ENCODE results near the gene MYO5A. TPM values are rescaled to one million over a fixed set of nuclear protein-coding genes. Genes with fewer than 3 reads are reported as not detected.

Gene MYO5A
- total and polyA plus RNA-seq, 2 donors (not counting 1 experiment from before 2014, with no cell fraction given): 12.2 to 44.4 TPM

- Mint-ChIP-seq H3K4me1 (no peaks in the 10 kb centered on the region), H3K27me3 (no peaks in the 10 kb centered on the region), H3K4me3 (no peak overlapping the region), H3K9me3 (ENCODE audit: insufficient read depth) (no peaks in the 10 kb centered on the region), H3K27ac (no peak overlapping the region)
- no peak overlapping the region for H3K4me2 ChIP-seq (replicated peaks; ENCODE audit: low read depth, low read length, poor library complexity, severe bottlenecking)
- WGBS (ENCODE audit: insufficient coverage): 92% methylated on average over 2 of the region's 3 CpGs
- H3K4me3 ChIP-seq (ENCODE audit: control extremely low read depth in 1 of 5, extremely low read depth in 1 of 5, insufficient read depth in 1 of 5, low read depth in 2 of 5, low read length in 4 of 5): no peak overlapping the region
- DNase-seq: no peak
- intact Hi-C loops (cut with micrococcal nuclease): no loop called here
- ChIA-PET POLR2A (no interaction called here), CTCF (interaction anchor here (1.2 kb wide), 1 partner anchor 21 kb away, joined by 3 read pairs; no protein-coding TSS in a partner anchor)
- no peak for ATAC-seq (ENCODE audit: low read depth)
- no peak overlapping the region for H2AFZ ChIP-seq (ENCODE audit: insufficient read depth, low read depth, low read length, poor library complexity, severe bottlenecking)
- no peaks in the 10 kb centered on the region for H3K9me3 ChIP-seq (ENCODE audit: control extremely low read depth in 1 of 3, control insufficient read depth in 2 of 3, insufficient read depth in 1 of 3, low read length in 2 of 3)
- no peak for TF ChIP-seq CTCF (IDR thresholded peaks at IDR 0.05)
- TF ChIP-seq EZH2 (IDR thresholded peaks at IDR 0.05; ENCODE audit: borderline replicate concordance, insufficient read depth, low read depth, low read length, poor library complexity, severe bottlenecking): no peak
- no peak overlapping the region for H3K27ac ChIP-seq (ENCODE audit: low read length in 2 of 2)
- H3K4me1 ChIP-seq (ENCODE audit: control insufficient read depth in 2 of 2, insufficient read depth in 2 of 2, low read length in 2 of 2): no peaks in the 10 kb centered on the region
- no peaks in the 10 kb centered on the region for H3K79me2 ChIP-seq (ENCODE audit: control insufficient read depth, insufficient read depth, low read length)
- no peaks in the 10 kb centered on the region for H3K36me3 ChIP-seq (replicated peaks in 1 of 2; ENCODE audit: control extremely low read depth in 1 of 2, control insufficient read depth in 1 of 2, extremely low read depth in 1 of 2, insufficient read depth in 2 of 2, low read length in 1 of 2)
- no peak overlapping the region for H3K9ac ChIP-seq (ENCODE audit: low read length)
- no peaks in the 10 kb centered on the region for H3K27me3 ChIP-seq (replicated peaks in 1 of 4; ENCODE audit: control extremely low read depth in 1 of 4, control insufficient read depth in 3 of 4, insufficient read depth in 4 of 4, low read length in 3 of 4)
- H4K20me1 ChIP-seq (ENCODE audit: control insufficient read depth, insufficient read depth, low read length, poor library complexity, severe bottlenecking): no peaks in the 10 kb centered on the region
These were observed 250.5 kb downstream of the MYO5A start for GRCh38 chr15:52278135-52278534.

- no peaks in the 10 kb centered on the region for H3K9me3 Mint-ChIP-seq (ENCODE audit: insufficient read depth)
- Histone ChIP-seq H2AFZ (ENCODE audit: insufficient read depth, low read depth, low read length, poor library complexity, severe bottlenecking) (no peak overlapping the region), H3K4me3 (ENCODE audit: control extremely low read depth in 1 of 5, extremely low read depth in 1 of 5, insufficient read depth in 1 of 5, low read depth in 2 of 5, low read length in 4 of 5) (no peak overlapping the region), H3K27me3 (replicated peaks in 1 of 4; ENCODE audit: control extremely low read depth in 1 of 4, control insufficient read depth in 3 of 4, insufficient read depth in 4 of 4, low read length in 3 of 4) (no peaks in the 10 kb centered on the region), H3K79me2 (ENCODE audit: control insufficient read depth, insufficient read depth, low read length) (no peaks in the 10 kb centered on the region), H3K9ac (ENCODE audit: low read length) (no peak overlapping the region), H3K9me3 (ENCODE audit: control extremely low read depth in 1 of 3, control insufficient read depth in 2 of 3, insufficient read depth in 1 of 3, low read length in 2 of 3) (no peaks in the 10 kb centered on the region), H3K27ac (ENCODE audit: low read length in 2 of 2) (no peak overlapping the region), H3K4me1 (ENCODE audit: control insufficient read depth in 2 of 2, insufficient read depth in 2 of 2, low read length in 2 of 2) (no peaks in the 10 kb centered on the region), H3K4me2 (replicated peaks; ENCODE audit: low read depth, low read length, poor library complexity, severe bottlenecking) (no peak overlapping the region), H4K20me1 (ENCODE audit: control insufficient read depth, insufficient read depth, low read length, poor library complexity, severe bottlenecking) (no peaks in the 10 kb centered on the region), H3K36me3 (replicated peaks in 1 of 2; ENCODE audit: control extremely low read depth in 1 of 2, control insufficient read depth in 1 of 2, extremely low read depth in 1 of 2, insufficient read depth in 2 of 2, low read length in 1 of 2) (no peaks in the 10 kb centered on the region)
- ATAC-seq (ENCODE audit: low read depth): no peak
- no peak overlapping the region for H3K4me3 Mint-ChIP-seq
- ChIA-PET CTCF (no interaction called here), POLR2A (no interaction called here)
- H3K27ac Mint-ChIP-seq: peak overlapping the region; percentile 26
- H3K4me1 Mint-ChIP-seq: no peaks in the 10 kb centered on the region
- no peak for DNase-seq
- TF ChIP-seq EZH2 (IDR thresholded peaks at IDR 0.05; ENCODE audit: borderline replicate concordance, insufficient read depth, low read depth, low read length, poor library complexity, severe bottlenecking): no peak
- no peak for TF ChIP-seq CTCF (IDR thresholded peaks at IDR 0.05)
- H3K27me3 Mint-ChIP-seq: no peaks in the 10 kb centered on the region
- intact Hi-C loops (cut with micrococcal nuclease): no loop called here
- WGBS (ENCODE audit: insufficient coverage): 92% methylated on average over 8 of the region's 9 CpGs
These were observed 251.1 kb downstream of the MYO5A start for GRCh38 chr15:52277575-52277974.

Data from B cell (primary cell).